Epithelial cell of umbilical artery (primary cell): ENCODE measurements around the gene EZH1. TPM values are rescaled to one million over a fixed set of nuclear protein-coding genes. Genes with fewer than 3 reads are reported as not detected.

Experiments
- total RNA-seq: library from RNA; depleted of rRNA; stranded (reverse); fragments of >200 nt; gene quantifications from 2 replicates; pipeline ENCODE4 v1.2.3, GENCODE V29; 2014

The EZH1 gene
- total RNA-seq = 5.8 and 14.0 TPM in 2 replicates

GRCh38 chr17:42744806-42745617 is at the start of gene EZH1:
TSS of gene EZH1 (minus strand) at chr17:42745040. CDS start at chr17:42728941, 16,099 bp downstream.

DNA sequence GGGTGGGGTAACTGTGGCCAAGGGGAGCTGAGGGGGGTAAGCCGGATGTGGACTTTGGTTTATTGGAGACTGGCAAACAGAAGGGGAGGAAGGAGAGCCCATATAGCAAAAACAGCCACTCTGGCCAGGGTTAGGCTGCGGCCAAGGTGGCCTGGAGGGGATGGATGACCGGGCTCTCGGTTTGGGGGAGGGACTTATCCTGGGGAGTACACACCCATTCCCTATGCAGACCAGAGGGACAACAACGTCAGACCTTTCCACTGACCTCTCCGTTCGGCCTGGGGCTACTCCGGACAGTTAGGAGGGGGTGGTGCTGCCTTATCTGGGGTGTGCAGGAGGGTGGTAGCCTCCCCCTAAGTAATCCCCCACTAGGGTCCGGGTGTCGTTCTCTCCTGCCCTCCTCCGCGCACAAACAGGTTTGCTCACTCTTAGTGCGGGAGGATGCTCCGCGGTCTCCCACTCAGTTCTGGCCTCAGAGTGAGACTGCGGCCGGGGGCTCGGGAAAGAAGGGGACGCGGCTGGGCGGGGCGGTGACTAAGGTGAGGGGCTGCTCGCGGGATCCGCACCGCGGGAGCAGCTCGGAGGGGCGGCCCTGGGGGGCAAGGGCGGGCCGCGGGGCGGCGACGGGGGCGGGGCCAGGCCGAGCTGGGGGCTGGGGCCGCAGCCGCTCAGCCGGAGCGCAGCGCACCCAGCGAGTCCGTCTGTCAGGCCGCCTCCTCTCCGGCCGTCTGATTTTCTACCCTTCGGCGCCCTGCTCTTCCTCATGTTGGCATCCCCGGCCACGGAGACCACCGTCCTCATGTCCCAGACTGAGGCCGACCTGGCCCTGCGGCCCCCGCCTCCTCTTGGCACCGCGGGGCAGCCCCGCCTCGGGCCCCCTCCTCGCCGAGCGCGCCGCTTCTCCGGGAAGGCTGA is 35.4 kb upstream of the EZH1 start, which contains the start of gene WNK4:
Gene WNK4, plus strand, starts transcription at position 675 of the 915 bp plus-strand sequence. Its CDS starts 89 bp downstream, at position 764.

DNA sequence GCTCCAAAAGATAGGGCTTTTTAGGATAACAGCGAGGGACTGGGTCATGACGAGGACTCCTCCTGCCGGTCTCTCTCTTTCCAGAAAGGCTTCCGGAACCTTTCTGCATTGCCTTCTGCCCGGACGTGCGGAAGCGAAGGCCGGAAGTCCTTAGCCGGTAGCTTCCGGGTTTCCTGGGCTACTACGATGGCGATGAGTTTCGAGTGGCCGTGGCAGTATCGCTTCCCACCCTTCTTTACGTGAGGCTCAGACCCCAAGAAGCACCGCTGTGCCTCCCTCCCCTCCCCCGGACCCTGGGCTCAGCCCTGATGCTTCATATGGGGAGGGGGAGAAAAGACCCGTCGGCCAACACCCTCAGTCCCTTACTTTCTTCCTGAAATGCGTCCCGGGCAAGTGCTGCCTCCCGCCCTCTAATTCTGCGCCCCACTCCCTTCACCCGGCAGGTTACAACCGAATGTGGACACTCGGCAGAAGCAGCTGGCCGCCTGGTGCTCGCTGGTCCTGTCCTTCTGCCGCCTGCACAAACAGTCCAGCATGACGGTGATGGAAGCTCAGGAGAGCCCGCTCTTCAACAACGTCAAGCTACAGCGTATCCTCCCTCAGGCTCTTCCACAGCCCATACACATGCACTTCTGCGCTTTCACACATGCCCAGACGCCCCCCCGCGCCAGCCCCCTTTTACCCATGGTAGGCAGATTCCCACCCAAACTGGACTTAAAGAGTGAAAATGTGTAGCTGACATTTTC is 28.6 kb upstream of the EZH1 start, which contains the start of gene VPS25:
Gene VPS25, plus strand, starts transcription at position 160 of the 746 bp plus-strand sequence. Its CDS starts 27 bp downstream, at position 187.

DNA sequence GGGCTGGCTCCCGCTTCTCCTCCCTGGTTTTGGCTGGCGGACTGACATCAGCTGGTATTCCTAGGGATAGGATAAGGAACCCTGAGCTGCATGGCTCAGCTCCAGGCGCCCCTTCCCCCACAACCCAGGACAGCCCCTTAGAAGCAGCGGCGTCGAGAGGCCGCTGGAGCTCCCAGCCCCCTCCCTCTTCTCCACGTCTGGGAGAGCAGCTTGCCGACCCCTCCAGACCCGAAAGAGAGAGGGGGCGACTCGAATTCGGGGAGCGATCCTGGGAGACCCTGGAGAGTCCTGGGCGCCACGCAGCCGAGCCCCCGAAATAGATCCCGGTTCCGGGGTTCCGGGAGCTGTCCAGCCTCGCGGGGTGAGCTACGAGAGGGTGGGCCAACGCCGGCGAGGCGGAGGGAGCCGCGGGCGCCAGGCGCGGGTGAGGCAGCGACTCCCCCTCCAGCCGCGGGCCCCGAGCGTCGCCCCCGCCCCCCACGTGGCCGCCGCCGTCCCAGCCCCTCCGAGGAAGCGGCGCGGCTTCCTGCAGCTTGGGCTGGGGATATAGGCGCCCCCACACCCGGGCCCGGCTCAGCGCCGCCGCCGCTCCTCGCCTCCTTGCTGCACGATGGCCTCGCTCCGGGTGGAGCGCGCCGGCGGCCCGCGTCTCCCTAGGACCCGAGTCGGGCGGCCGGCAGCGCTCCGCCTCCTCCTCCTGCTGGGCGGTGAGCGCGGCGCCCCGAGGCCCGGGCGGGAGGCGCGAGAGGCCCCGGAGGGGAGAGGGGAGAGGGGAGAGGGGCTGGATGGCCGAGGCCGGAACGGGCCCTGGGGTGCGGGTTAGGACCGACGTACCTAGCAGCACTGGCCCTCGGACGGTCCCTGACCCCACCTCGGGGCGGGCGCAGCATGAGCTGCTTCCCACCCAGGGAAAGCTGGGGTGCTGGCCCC is 16.1 kb upstream of the EZH1 start, which contains the start of gene RAMP2:
Gene RAMP2, plus strand, starts transcription at position 576 of the 930 bp plus-strand sequence. Its CDS starts 35 bp downstream, at position 611.

DNA sequence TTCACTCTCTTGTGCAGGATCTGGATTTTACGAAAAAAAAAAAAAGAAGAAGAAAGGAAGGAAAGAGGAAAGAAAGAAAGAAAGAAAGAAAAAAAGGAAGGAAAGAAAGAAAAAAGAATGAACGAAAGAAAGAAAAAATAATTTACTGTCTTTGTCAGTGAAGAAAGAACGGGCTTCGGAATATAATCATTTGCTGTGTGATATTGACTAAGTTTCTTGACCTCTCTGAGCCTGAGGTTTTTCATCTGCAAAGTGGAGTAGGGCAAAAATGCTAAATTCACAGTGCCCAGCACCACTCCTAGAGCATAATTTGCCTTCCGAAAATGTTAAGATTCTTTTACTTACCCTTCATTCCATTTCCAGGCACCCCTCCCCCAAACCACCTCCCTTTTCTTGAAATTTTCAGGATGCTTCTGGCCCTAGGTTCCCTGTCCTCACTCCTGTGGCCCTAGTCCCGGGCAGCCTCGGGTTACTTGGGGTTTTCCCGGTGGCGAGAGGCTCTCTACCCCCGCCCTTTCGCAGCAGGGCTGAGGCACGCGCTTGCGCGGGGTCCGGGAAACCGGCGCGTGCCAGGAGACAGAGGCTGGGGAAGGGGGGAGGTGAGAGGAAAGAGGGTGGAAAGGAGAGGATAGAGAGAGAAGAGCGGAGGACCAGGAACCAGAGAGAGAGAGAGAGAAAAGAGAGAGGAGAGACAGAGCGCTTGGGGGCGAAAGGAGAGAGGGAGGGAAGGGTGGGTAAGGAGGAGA is 62.7 kb downstream of the EZH1 start, which contains the start of gene CNTNAP1:
Gene CNTNAP1, plus strand, starts transcription at position 556 of the 746 bp plus-strand sequence. CDS start 299 bp downstream, outside the sequence.

GRCh38 chr17:42676424-42677011 is 68.3 kb downstream of the EZH1 start, which contains the start of gene PLEKHH3:
TSS of gene PLEKHH3 (minus strand) at chr17:42676994. CDS start at chr17:42676563, 431 bp downstream.

GRCh38 chr17:42659079-42659931 is 85.5 kb downstream of the EZH1 start, which contains the start of gene TUBG2:
TSS of gene TUBG2 (plus strand) at chr17:42659284. CDS start at chr17:42659504, 220 bp downstream.

Other genes with a start within 250 kb of the EZH1 start
- 21.1 and 21.3 TPM in 2 replicates for gene NAGLU, start 208.8 kb downstream of the EZH1 start, total RNA-seq
- gene HSD17B1, start 192.1 kb downstream of the EZH1 start, total RNA-seq = 0.15 and 0.65 TPM in 2 replicates
- 8.4 and 9.7 TPM in 2 replicates for gene COASY, start 182.9 kb downstream of the EZH1 start, total RNA-seq
- 29.2 and 34.3 TPM in 2 replicates for gene MLX, start 177.9 kb downstream of the EZH1 start, total RNA-seq
- gene PSMC3IP, start 167.3 kb downstream of the EZH1 start, total RNA-seq = 6.8 and 15.2 TPM in 2 replicates
- 62.4 and 64.1 TPM in 2 replicates for gene RETREG3, start 135.7 kb downstream of the EZH1 start, total RNA-seq
- 19.5 and 26.3 TPM in 2 replicates for gene TUBG1, start 135.4 kb downstream of the EZH1 start, total RNA-seq
- gene TUBG2, start 85.8 kb downstream of the EZH1 start, total RNA-seq = 2.6 and 4.1 TPM in 2 replicates
- 7.9 and 8.4 TPM in 2 replicates for gene PLEKHH3, start 68.0 kb downstream of the EZH1 start, total RNA-seq
- 0.65 and 2.3 TPM in 2 replicates for gene CCR10, start 63.2 kb downstream of the EZH1 start, total RNA-seq
- 2.6 and 11.2 TPM in 2 replicates for gene CNTNAP1, start 62.5 kb downstream of the EZH1 start, total RNA-seq
- 1.9 and 5.2 TPM in 2 replicates for gene RAMP2, start 16.2 kb upstream of the EZH1 start, total RNA-seq
- 61.4 and 62.2 TPM in 2 replicates for gene VPS25, start 28.4 kb upstream of the EZH1 start, total RNA-seq
- 0.32 and 0.76 TPM in 2 replicates for gene WNK4, start 35.6 kb upstream of the EZH1 start, total RNA-seq
- 88.4 and 101 TPM in 2 replicates for gene COA3, start 53.7 kb upstream of the EZH1 start, total RNA-seq
- 0.32 TPM in 1 of 2 replicates, not detected in the other for gene CNTD1, start 53.8 kb upstream of the EZH1 start, total RNA-seq
- 127 and 198 TPM in 2 replicates for gene BECN1, start 79.2 kb upstream of the EZH1 start, total RNA-seq
- gene PSME3, start 88.4 kb upstream of the EZH1 start, total RNA-seq = 91.3 and 127 TPM in 2 replicates
- 0.32 and 0.46 TPM in 2 replicates for gene AOC2, start 99.5 kb upstream of the EZH1 start, total RNA-seq
- under 0.01 and 0.15 TPM in 2 replicates for gene AOC3, start 106.2 kb upstream of the EZH1 start, total RNA-seq
- gene G6PC1, start 155.8 kb upstream of the EZH1 start, total RNA-seq = not detected in 2 replicates
- 25.7 and 34.2 TPM in 2 replicates for gene AARSD1, start 219.4 kb upstream of the EZH1 start, total RNA-seq
- gene PTGES3L, start 235.0 kb upstream of the EZH1 start, total RNA-seq = 0.65 TPM in 1 of 2 replicates, not detected in the other
- 8.8 and 12.6 TPM in 2 replicates for gene RUNDC1, start 235.5 kb upstream of the EZH1 start, total RNA-seq